Activated CD8-positive, alpha-beta memory T cell treated with anti-CD3 and anti-CD28 coated beads for 24 hours (primary cell): Measurements from ENCODE around the gene PFKP.
A peak's percentile ranks its signal among the peaks of the same experiment; 100 is the strongest.

Experiments
- DNase-seq: peaks from one replicate; pipeline ENCODE4 v3.0.0-alpha.2; 2020

PFKP gene

DNA sequence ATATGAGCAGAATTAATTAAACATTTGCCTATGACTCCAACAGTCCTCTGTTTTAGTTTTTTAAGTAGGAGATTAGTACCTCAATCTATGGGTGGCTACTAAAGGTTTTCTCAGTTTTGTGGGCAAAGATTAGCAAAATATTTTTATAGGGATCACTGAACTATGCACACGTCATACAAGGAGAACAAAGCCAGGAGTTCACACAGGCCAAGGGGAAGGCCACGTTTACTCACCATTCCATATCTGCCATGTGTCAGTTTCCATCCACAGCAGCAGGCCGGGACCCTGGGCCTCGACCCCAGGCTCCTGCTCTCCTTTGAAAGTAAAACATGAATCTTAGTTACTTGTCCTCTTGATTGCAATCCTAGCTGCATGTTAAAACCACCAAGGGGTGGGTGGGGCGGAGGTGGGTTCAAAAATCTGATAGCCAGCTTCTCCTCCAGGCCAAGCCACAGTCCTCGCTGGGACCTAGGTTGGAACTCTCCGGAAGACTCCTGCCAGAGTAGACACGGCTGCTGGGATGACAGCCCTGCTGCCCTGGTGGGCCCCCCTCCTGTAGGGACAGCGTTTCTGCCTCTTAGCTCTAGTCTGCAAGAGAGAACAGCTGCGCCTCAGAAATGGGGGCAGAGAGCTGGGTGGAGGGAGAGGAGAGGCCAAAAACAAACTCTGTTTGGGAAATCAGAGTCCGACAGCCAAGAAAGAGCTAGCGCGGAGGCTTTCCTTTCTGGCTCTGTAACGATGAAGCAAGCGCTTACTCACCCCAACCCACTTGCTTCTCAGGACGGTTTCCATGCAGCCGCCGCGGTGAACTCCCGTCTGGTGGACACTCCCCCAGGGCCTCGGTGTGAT, 69.6 kb downstream of the PFKP start:
- DNase-seq: no peak

DNA sequence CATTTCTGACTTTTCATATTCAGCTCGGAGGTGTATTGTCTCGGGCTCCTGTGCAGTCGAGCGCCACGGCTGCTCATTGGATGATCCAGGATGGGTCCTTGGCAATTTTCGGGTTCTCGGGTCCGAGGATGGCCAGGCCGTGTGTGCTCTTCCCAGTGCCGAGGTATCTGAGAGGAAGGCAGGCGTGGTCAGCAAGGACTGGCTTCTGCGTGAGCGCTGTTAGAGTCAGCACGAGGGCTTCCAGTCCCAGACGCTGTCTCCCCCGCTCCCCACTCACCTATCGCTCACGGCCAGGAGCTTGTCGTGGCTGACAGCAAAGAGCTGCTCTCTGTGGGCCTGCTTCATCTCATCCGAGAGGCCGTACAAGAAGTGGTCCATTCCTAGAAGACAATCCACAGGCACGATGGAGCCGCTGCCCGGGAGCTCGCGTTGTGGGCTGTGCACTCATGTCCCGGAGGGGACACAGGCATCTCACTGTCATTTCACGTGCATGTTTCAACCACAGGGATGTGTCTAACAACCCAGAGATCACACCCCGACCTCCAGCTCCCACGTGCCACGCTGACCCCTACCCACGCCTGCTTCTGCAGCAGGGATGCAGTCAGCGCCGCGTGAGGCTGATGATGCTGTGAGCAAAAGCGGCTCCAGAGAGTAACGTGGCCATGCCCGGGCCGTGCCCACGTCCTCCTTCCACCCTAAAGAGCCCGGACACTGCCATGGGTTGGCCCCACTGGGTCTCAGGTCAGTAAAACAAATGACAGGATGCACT, 70.8 kb downstream of the PFKP start:
- DNase-seq: no peak

- no peak for DNase-seq
Observed at GRCh38 chr10:3139216-3139910, 72.0 kb downstream of the PFKP start.

DNA sequence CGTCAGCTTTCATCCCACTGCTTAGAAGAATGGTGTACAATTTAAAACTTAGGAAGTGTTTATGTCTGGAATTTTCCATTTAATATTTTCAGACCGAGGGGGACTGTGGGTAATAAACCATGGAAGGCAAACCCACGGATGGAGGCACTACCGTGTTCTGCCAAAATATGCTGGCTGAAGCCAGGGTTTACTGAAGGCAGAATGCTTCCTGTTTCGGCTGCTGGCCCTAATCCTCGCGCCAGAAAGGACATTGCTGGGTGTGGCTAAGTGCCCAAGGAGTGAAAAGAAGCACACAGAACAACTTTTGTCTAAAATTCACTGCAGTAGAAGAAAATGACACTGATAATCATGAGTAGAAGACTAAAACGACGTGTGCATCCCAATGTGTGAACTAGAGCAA, 72.9 kb downstream of the PFKP start:
- no peak for DNase-seq

DNA sequence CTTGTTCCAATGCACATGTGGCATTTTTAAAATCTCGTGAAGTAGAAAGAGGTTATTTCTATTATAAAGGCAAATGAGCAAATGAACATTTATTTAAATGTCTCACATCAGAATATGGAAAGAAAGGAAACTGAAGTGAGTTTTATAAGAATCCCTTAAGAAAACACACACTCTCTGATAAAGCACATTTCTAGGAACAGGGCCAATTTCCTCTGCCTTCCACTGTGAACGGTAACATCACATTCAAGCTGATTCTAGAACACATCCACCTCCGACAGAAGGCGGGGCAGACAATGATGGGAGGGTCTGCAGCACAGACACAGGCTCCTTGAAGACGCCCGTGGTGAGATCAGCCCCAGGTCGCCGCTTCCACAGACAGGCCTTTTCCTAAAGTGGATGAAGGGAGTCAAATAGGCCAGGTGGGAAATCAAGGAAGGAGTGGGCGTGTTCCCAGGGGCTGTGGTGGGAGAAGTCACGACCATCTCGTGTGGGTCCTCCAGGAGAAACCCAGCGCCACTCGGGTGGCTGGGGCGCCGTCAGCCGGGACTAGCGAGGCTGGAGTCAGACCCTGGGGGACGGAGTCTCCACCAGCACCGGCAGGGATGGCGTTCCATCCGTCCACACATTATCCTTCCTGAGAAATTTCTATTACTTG, 74.1 kb downstream of the PFKP start:
- no peak for DNase-seq

DNA sequence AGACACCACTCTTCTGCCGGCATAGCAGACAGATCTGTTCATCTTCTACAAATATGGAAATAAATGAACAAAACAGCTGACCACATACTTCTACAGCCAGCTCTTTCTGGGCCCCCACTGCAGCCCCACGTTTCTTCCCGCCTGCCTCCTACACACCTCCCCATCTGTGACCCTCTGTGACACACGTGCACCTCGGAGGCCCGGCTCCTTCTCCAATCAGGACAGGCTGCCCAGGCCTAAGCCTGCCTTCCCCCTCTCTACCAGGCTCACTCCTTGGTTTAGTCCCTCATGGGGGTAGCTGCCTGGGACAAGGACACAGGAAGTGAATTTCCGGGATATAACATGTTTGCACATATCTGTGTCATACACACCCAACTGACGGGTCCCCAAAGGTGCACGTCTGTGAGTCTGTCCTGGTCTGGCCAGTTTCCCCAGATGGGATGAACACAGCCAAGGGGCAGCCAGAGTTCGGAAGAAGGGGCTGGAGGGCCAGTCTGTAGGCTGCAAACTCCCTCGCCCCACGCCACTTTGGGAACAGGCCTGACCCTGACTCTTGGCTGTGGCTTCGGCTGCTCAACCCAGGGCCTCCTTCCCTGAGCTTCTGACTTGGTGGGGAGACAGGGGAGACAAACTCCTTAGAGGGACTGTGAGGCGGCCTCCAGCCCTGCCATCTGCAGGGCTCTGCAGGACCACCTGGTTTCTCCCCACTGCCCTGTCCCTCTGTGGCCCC, 75.0 kb downstream of the PFKP start:
- no peak for DNase-seq

- no peak for DNase-seq
Observed at GRCh38 chr10:3143366-3143765, 76.0 kb downstream of the PFKP start.

DNA sequence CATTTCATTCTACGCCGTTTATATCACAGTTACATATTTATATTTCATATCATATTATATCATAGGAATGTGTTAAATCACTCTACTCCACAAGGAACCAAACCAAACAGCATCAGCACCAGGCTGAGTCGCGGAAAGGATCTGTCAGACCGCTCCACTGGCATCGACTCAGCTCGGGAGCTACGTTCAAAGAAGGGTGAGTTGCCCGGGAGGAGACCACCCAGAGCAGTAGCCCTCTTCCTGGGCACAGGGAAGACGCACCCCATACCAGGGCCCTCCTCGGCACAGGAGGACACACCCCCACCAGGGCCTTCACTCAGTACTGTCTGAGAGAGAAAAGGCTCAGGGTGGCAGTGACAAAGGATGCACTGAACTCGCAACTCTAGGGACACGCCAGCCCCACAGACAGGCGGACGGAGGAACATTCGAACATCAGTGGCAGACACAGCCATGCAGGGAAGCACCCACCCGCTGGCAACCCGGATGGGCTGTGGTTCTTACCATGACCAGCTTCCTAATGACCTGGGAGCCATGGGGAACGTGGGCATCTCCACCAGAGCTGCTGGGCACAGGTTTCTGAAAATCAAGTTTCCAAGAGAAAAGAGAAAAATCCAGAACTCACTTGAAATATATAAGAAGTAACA, 76.6 kb downstream of the PFKP start:
- no peak for DNase-seq

DNA sequence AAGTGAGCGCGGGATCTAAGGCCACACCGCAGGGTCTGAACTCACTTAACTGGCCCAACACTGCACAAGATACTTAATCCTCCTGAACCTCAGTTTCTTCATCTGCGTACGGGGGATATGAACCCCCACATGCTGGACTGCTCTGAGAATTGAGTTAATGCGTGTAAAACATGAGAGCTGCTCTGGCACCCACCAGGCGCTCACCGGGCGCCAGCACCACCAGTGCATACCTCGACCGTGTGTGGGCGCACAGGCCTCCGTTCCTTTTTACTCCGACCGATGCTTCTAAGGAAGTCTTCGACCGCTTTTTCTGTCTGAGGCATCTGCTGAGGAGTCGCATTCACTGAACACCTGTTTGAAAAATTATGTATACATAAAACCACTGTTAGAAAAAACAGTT, 78.0 kb downstream of the PFKP start:
- no peak for DNase-seq

DNA sequence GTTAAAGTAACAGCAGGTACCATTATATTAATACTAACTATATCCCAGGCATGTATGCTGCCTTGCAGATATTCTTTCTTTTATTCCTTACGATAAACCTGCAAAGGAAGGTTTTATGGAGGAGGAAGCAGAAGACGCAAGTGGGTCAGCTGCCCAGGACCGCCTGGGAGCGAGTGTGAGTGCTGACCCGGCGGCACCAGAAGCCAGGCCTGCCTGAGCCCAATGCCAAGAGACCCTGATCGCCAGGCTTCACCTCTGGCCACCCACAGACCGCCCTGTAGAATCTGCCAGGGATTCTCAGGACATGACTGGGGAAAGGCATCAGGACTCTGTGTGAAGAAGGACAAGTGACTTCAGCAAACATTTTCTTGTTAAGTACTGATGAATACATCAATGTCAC, 78.9 kb downstream of the PFKP start:
- DNase-seq: no peak

- no peak for DNase-seq
Observed at GRCh38 chr10:3147117-3147820, 79.9 kb downstream of the PFKP start.

GRCh38 chr10:3148041-3148440, 80.7 kb downstream of the PFKP start:
- DNase-seq: no peak

DNA sequence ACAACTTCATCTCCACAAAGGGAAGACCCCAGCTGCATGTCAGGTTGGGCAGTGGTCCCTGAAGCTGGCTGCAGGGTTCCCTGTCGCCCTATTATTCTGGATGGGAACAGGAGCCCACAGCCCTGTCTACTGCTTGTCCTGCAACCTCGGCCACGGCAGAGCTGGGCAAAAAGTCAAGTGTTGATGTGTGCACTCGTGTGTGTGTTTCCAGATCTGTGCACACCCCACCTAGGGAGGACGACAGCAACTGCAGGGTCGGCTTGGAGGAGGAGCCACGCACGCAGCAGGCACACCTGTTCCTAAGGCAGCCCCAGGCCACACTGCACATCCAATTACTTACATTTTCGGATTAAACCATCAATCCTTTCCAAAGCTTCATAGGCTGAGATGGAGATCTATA, 81.6 kb downstream of the PFKP start:
- DNase-seq: no peak

DNA sequence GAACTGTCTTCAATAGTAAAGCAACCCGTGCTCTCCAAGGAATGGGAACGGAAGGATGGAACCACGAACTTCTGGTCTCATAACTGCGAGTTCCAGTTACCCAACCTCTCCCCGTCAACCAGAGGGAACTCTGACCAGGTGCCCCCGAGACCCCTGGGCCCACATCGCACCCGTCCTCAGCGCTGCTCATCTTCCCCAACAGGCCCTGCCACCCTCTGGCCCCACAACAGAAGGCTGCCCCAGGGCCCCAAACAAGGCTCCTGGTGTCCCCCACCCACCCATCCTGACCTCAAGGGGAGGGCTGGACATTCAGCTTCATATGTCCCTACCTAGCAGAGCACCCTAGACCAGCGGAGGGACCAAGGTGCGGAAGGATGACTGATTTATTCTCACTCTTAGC, 82.6 kb downstream of the PFKP start:
- DNase-seq: no peak

- no peak for DNase-seq
Observed at GRCh38 chr10:3150366-3150765, 83.0 kb downstream of the PFKP start.

GRCh38 chr10:3150961-3151360, 83.6 kb downstream of the PFKP start:
- DNase-seq: no peak

- DNase-seq: no peak
Observed at GRCh38 chr10:3151889-3152565, 84.7 kb downstream of the PFKP start.

DNA sequence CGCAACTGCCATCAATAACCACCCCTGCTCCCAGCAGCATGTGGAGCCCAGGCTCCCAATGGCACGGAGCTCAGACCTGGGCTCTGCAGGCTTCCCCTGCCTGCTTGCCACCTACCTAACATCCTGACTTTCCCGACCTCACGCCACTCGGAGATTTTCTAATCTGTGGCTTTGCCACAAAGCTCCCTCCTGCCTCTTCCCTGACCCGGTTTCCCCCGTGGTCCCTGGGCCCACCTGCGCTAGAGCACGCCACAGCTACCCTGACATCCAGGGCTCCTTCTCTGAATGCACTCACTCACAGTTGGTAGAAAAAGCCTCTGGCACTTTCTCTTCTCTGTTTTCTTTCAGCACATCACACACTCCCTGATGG, 85.2 kb downstream of the PFKP start:
- no peak for DNase-seq

- DNase-seq: peak; percentile 11
Observed at GRCh38 chr10:3154666-3155065, 87.3 kb downstream of the PFKP start.

DNA sequence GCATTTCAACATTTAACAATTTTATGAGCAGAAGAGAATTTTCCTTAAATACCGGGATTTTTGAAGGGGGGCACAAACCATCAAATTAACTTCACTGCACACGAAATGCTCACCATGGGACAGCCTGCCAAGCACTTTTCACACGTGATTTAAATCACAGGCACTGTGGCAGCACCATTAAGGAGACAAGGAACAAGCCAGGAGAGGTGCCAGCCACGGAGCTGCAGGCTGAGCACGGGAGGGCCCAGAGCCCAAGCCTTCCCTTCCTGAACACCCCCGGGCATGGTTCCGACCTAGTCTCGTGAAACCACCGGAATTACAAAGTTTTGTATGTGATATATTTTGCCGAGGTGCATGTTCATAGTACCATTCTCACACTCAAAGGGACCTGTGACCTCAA, 91.8 kb downstream of the PFKP start:
- DNase-seq: peak; percentile 15

GRCh38 chr10:3162533-3162932, 95.2 kb downstream of the PFKP start:
- DNase-seq: peak; percentile 46
